Mesenchymal stem cell (in vitro differentiated cells and primary cell): ENCODE data around the gene C5orf34.
A peak's percentile ranks its signal among the peaks of the same experiment; 100 is the strongest.
"Not testable (repeated sequence)": the region's sequence is repeated elsewhere in the genome, so short reads cannot be mapped to it uniquely, and the experiment has no call there.

Experiments used
- DNase-seq: peaks from one replicate; pipeline ENCODE4 v3.0.0-alpha.2; 2013
- H2AFZ ChIP-seq: one replicate; pipeline ENCODE4 v1.6.1; 2013; ENCODE audit warnings: low read depth, mild to moderate bottlenecking, control low read depth, inconsistent platforms, low read length, moderate library complexity
- H2AK5ac ChIP-seq: 2 replicates; pipeline ENCODE4 v1.6.1; 2013; ENCODE audit warnings: low read length, moderate library complexity, mild to moderate bottlenecking, inconsistent platforms; ENCODE audit not compliant: severe bottlenecking
- H2BK120ac ChIP-seq: one replicate; pipeline ENCODE4 v1.6.1; 2013; ENCODE audit warnings: low read depth, mild to moderate bottlenecking, inconsistent platforms, low read length, moderate library complexity
- H2BK12ac ChIP-seq, 2 experiments: one replicate each; pipeline ENCODE4 v1.6.1; 2013; ENCODE audit warnings: inconsistent platforms in 2 of 2, low read length in 2 of 2, mild to moderate bottlenecking in 2 of 2, moderate library complexity in 2 of 2, control low read depth in 1 of 2
- H2BK15ac ChIP-seq: one replicate; pipeline ENCODE4 v1.6.1; 2013; ENCODE audit warnings: mild to moderate bottlenecking, low read depth, inconsistent platforms; ENCODE audit not compliant: poor library complexity, severe bottlenecking
- H2BK5ac ChIP-seq: 2 replicates; pipeline ENCODE4 v1.6.1; 2013; ENCODE audit warnings: low read depth, mild to moderate bottlenecking, low read length, control low read depth, inconsistent platforms; ENCODE audit not compliant: poor library complexity, severe bottlenecking
- H3K14ac ChIP-seq, 2 experiments: one replicate each; pipeline ENCODE4 v1.6.1; 2013; ENCODE audit warnings: inconsistent platforms in 2 of 2, low read length in 2 of 2, control low read depth in 1 of 2, mild to moderate bottlenecking in 1 of 2, moderate library complexity in 1 of 2
- H3K18ac ChIP-seq, 2 experiments: one replicate each; pipeline ENCODE4 v1.6.1; 2013; ENCODE audit warnings: inconsistent platforms in 2 of 2, low read length in 2 of 2, control low read depth in 1 of 2, low read depth in 1 of 2, mild to moderate bottlenecking in 1 of 2
- H3K23ac ChIP-seq, 2 experiments: one replicate each; pipeline ENCODE4 v1.6.1; 2013; ENCODE audit warnings: inconsistent platforms in 2 of 2, low read length in 2 of 2, mild to moderate bottlenecking in 2 of 2, moderate library complexity in 2 of 2, control low read depth in 1 of 2
- H3K27ac ChIP-seq: 2 replicates; pipeline ENCODE4 v1.5.1; 2013; ENCODE audit warnings: mild to moderate bottlenecking, moderate library complexity, low read length, control low read depth, inconsistent platforms; ENCODE audit not compliant: poor library complexity, severe bottlenecking
- H3K27me3 ChIP-seq, 2 experiments: 2 replicates each; pipeline versions ENCODE4 v1.6.1 to v1.7.0; 2013; ENCODE audit warnings: low read length in 2 of 2, mild to moderate bottlenecking in 2 of 2, moderate library complexity in 2 of 2, control low read depth in 1 of 2, inconsistent platforms in 1 of 2; ENCODE audit not compliant: control insufficient read depth in 1 of 2, insufficient read depth in 1 of 2
- H3K36me3 ChIP-seq, 2 experiments: 2 replicates each; pipeline versions ENCODE4 v1.6.1 to v1.7.0; 2013; ENCODE audit warnings: low read length in 2 of 2, control low read depth in 1 of 2, inconsistent platforms in 1 of 2, low read depth in 1 of 2, mild to moderate bottlenecking in 1 of 2; ENCODE audit not compliant: insufficient read depth in 2 of 2, control insufficient read depth in 1 of 2
- H3K4ac ChIP-seq, 2 experiments: one replicate each; pipeline ENCODE4 v1.6.1; 2013; ENCODE audit warnings: inconsistent platforms in 2 of 2, low read length in 2 of 2, mild to moderate bottlenecking in 2 of 2, moderate library complexity in 2 of 2, control low read depth in 1 of 2, low read depth in 1 of 2
- H3K4me1 ChIP-seq: 2 replicates; pipeline ENCODE4 v1.6.1; 2013; ENCODE audit warnings: low read depth, low read length, control low read depth; ENCODE audit not compliant: control insufficient read depth, insufficient read depth
- H3K4me2 ChIP-seq: 2 replicates; pipeline ENCODE4 v1.6.1; 2013; ENCODE audit warnings: low read length, mild to moderate bottlenecking, inconsistent platforms; ENCODE audit not compliant: poor library complexity, severe bottlenecking
- H3K4me3 ChIP-seq, 2 experiments: 2 replicates each; pipeline versions ENCODE4 v1.5.1 to v1.7.0; 2013; ENCODE audit warnings: low read length in 2 of 2, mild to moderate bottlenecking in 2 of 2, control low read depth in 1 of 2, low read depth in 1 of 2; ENCODE audit not compliant: insufficient read depth in 1 of 2
- H3K79me1 ChIP-seq: replicated peaks from 2 replicates; pipeline ENCODE4 v1.6.1; 2013; ENCODE audit warnings: mild to moderate bottlenecking, control low read depth, low read length, inconsistent platforms; ENCODE audit not compliant: poor library complexity, severe bottlenecking
- H3K9ac ChIP-seq: 2 replicates; pipeline ENCODE4 v1.7.0; 2013; ENCODE audit warnings: mild to moderate bottlenecking, low read length, moderate library complexity
- H3K9me3 ChIP-seq: 2 replicates; pipeline ENCODE4 v1.7.0; 2013; ENCODE audit warnings: mild to moderate bottlenecking, low read length; ENCODE audit not compliant: control insufficient read depth
- H4K8ac ChIP-seq: one replicate; pipeline ENCODE4 v1.6.1; 2013; ENCODE audit warnings: inconsistent platforms, mild to moderate bottlenecking, low read length, moderate library complexity
- H4K91ac ChIP-seq: one replicate; pipeline ENCODE4 v1.6.1; 2013; ENCODE audit warnings: mild to moderate bottlenecking, low read length, inconsistent platforms
- WGBS: methylation state at CpG from one replicate; pipeline ENCODE4 v1.1.7; 2013; ENCODE audit warnings: mixed read lengths; 5-methylcytosine and 5-hydroxymethylcytosine counted together

C5orf34 gene

DNA sequence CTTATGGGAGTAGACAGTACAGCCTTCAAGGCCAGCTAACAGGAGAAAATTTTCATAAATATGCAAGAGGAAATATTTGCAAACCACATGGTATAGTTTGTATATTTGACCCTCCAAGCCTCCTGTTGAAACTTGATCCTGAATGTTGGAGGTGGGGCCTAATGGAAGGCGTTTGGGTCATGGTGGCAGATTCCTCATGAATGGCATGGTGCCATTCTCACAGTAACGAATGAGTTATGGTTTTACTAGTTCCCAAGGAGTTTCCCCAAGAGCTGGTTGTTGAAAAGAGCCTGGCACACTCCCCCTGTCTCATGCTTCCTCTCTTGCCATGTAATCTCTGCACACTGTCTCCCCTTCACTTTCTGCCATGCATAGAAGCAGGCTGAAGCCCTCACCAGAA, 45.2 kb upstream of the C5orf34 start:
- H2BK15ac ChIP-seq = no peak overlapping the region
- no peak overlapping the region for H4K8ac ChIP-seq
- H3K23ac ChIP-seq = no peak overlapping the region
- H3K27ac ChIP-seq = no peak overlapping the region
- no peak overlapping the region for H2AFZ ChIP-seq
- WGBS = 41% methylated on average over 2 of the region's 2 CpGs
- H2BK5ac ChIP-seq = no peak overlapping the region
- no peak overlapping the region for H2BK120ac ChIP-seq
- no peaks in the 10 kb centered on the region for H3K4me1 ChIP-seq
- DNase-seq = peak; percentile 26
- H2AK5ac ChIP-seq = no peak overlapping the region
- H3K36me3 ChIP-seq = peaks cover 0 to 4% of the 10 kb centered on the region in 2 experiments
- peak overlapping the region in 1 of 2 experiments; percentile 14 for H3K18ac ChIP-seq
- H3K14ac ChIP-seq = no peak overlapping the region
- no peak overlapping the region for H4K91ac ChIP-seq
- no peak overlapping the region for H3K4me3 ChIP-seq
- no peak overlapping the region for H3K4me2 ChIP-seq
- no peaks in the 10 kb centered on the region for H3K27me3 ChIP-seq
- peaks cover 1% of the 10 kb centered on the region for H3K79me1 ChIP-seq
- H2BK12ac ChIP-seq = no peak overlapping the region
- H3K4ac ChIP-seq = no peak overlapping the region
- no peak overlapping the region for H3K9ac ChIP-seq
- H3K9me3 ChIP-seq = no peaks in the 10 kb centered on the region

- H3K18ac ChIP-seq = peak within 1 kb of the TSS; percentile 93
- peak within 1 kb of the TSS in 1 of 2 experiments; percentile 66 for H3K23ac ChIP-seq
- peak within 1 kb of the TSS; percentile 19 to 85 for H3K4ac ChIP-seq
- H3K27ac ChIP-seq = peak within 1 kb of the TSS; percentile 88
- peak within 1 kb of the TSS; percentile 72 to 96 for H3K4me3 ChIP-seq
- H3K27me3 ChIP-seq = no peaks in the 10 kb centered on the region
- under 1% methylated on average over 58 of the region's 79 CpGs for WGBS
- H2AFZ ChIP-seq = peak within 1 kb of the TSS; percentile 93
- H2BK15ac ChIP-seq = no peak within 1 kb of the TSS
- H4K8ac ChIP-seq = peak within 1 kb of the TSS; percentile 89
- H2BK120ac ChIP-seq = peak within 1 kb of the TSS; percentile 92
- peaks cover 1% of the 10 kb centered on the region for H3K79me1 ChIP-seq
- peak within 1 kb of the TSS; percentile 91 for H4K91ac ChIP-seq
- H3K4me2 ChIP-seq = peak within 1 kb of the TSS; percentile 84
- H3K4me1 ChIP-seq = peaks cover 1% of the 10 kb centered on the region
- DNase-seq = peak; percentile 92
- H2BK12ac ChIP-seq = no peak within 1 kb of the TSS
- H3K9ac ChIP-seq = peak within 1 kb of the TSS; percentile 97
- H3K9me3 ChIP-seq = no peaks in the 10 kb centered on the region
- peak within 1 kb of the TSS in 1 of 2 experiments; percentile 89 for H3K14ac ChIP-seq
- H2AK5ac ChIP-seq = peak within 1 kb of the TSS; percentile 95
- peak within 1 kb of the TSS; percentile 77 for H2BK5ac ChIP-seq
- peaks cover 0 to 35% of the 10 kb centered on the region in 2 experiments for H3K36me3 ChIP-seq
These were observed 42.1 kb upstream of the C5orf34 start, which contains the start of gene PAIP1 for GRCh38 chr5:43556857-43557542. TSS of gene PAIP1 (minus strand) at chr5:43557077. CDS start at chr5:43556846, 231 bp downstream.

GRCh38 chr5:43556607-43556856, 41.6 kb upstream of the C5orf34 start:
- WGBS = 0% methylated on average over 12 of the region's 30 CpGs
- H4K91ac ChIP-seq = peak overlapping the region; percentile 91
- H3K14ac ChIP-seq = peak overlapping the region in 1 of 2 experiments; percentile 89
- H4K8ac ChIP-seq = peak overlapping the region; percentile 89
- not testable (repeated sequence) for H2BK12ac ChIP-seq, H2BK15ac ChIP-seq, H3K4me2 ChIP-seq, H3K79me1 ChIP-seq, H2AK5ac ChIP-seq, H3K9me3 ChIP-seq, H3K4me1 ChIP-seq, DNase-seq, H3K27me3 ChIP-seq
- H3K23ac ChIP-seq = peak overlapping the region in 1 of 2 experiments; percentile 66
- H3K36me3 ChIP-seq = peaks cover 0 to 40% of the 10 kb centered on the region in 2 experiments
- peak overlapping the region; percentile 88 for H3K27ac ChIP-seq
- peak overlapping the region; percentile 77 for H2BK5ac ChIP-seq
- H2AFZ ChIP-seq = peak overlapping the region; percentile 68
- peak overlapping the region; percentile 39 for H2BK120ac ChIP-seq
- H3K18ac ChIP-seq = peak overlapping the region; percentile 93
- H3K4ac ChIP-seq = peak overlapping the region; percentile 19 to 85
- H3K4me3 ChIP-seq = peak overlapping the region; percentile 72 to 96
- peak overlapping the region; percentile 97 for H3K9ac ChIP-seq

GRCh38 chr5:43555895-43556606, 41.1 kb upstream of the C5orf34 start:
- Histone ChIP-seq H3K18ac (peak overlapping the region; percentile 71 to 93), H3K4ac (peak overlapping the region; percentile 19 to 81), H2BK15ac (no peak overlapping the region), H2AK5ac (peak overlapping the region; percentile 95), H2BK12ac (no peak overlapping the region), H4K8ac (peak overlapping the region; percentile 78), H2BK5ac (peak overlapping the region; percentile 60), H4K91ac (peak overlapping the region; percentile 91), H2BK120ac (peak overlapping the region; percentile 39), H3K36me3 (peaks cover 0 to 45% of the 10 kb centered on the region in 2 experiments), H3K9me3 (no peaks in the 10 kb centered on the region), H3K27me3 (no peaks in the 10 kb centered on the region), H3K79me1 (peaks cover 1% of the 10 kb centered on the region), H3K4me2 (peak overlapping the region; percentile 41), H3K27ac (peak overlapping the region; percentile 88), H3K14ac (peak overlapping the region in 1 of 2 experiments; percentile 89), H3K4me3 (peak overlapping the region; percentile 72 to 96), H2AFZ (peak overlapping the region; percentile 46), H3K9ac (peak overlapping the region; percentile 97), H3K23ac (peak overlapping the region in 1 of 2 experiments; percentile 66), H3K4me1 (peaks cover 1% of the 10 kb centered on the region)
- under 1% methylated on average over 30 of the region's 44 CpGs for WGBS
- DNase-seq = peak; percentile 58
